K562 (cell line): ENCODE data around the gene PDE8A. TPM values are rescaled to one million over a fixed set of nuclear protein-coding genes. Genes with fewer than 3 reads are reported as not detected.

Experiments used
- ATAC-seq: fragments of 200-7000 bp; cut with Tn5 transposase; 3 replicates; pipeline ENCODE4 v1.9.1; 2020; ENCODE audit warnings: moderate library complexity
- BruUV-seq: library from RNA; stranded (reverse); fragments of 400-500 nt; replicated peaks from 2 replicates; lab custom pipeline; 2021; lab: Mats Ljungman, UMichigan
- CTCF ChIA-PET: fragments of 300-600 bp; formaldehyde crosslinking; extraction: SDS; loops from one replicate; lab custom pipeline; 2021; ENCODE audit warnings: low intra/inter-chr PET ratio; lab: Yijun Ruan, JAX
- POLR2A ChIA-PET: fragments of 300-600, 350-650 bp; sonication (Branson Sonifier 250); formaldehyde crosslinking; extraction: SDS; loops from one replicate; lab custom pipeline; 2021; ENCODE audit warnings: antibody characterized with exemption, inconsistent platforms; lab: Yijun Ruan, JAX
- DNase-seq, 4 experiments: peaks; one replicate each; pipeline versions ENCODE4 v3.0.0 to v3.0.0-alpha.2; 2011 to 2018; ENCODE audit warnings: low spot score in 3 of 4, mixed read lengths in 3 of 4; ENCODE audit errors: extremely low read depth in 1 of 4
- FAIRE-seq: peaks from 2 replicates; lab custom pipeline; 2011; peaks lifted over from hg19 to GRCh38; lab: Jason Lieb, UNC
- H2AFZ ChIP-seq: 2 replicates; pipeline ENCODE4 v1.6.0; 2011; ENCODE audit warnings: low read depth, low read length, control low read depth, inconsistent platforms
- H3K27ac ChIP-seq: fragments of 200-600 bp; 3 replicates; pipeline ENCODE4 v1.8.0; 2011; ENCODE audit warnings: low read depth, mild to moderate bottlenecking, control low read depth, inconsistent platforms, low read length, moderate library complexity, mixed read lengths; ENCODE audit errors: extremely low read depth
- H3K27me3 ChIP-seq, 2 experiments: fragments of 300-600 bp in 1 of 2; 2 replicates in 1 of 2; 3 replicates in 1 of 2; pipeline versions ENCODE4 v1.6.0 to v1.8.0; 2011; ENCODE audit warnings: inconsistent platforms in 2 of 2, low read length in 2 of 2, mild to moderate bottlenecking in 1 of 2, mixed read lengths in 1 of 2, moderate library complexity in 1 of 2; ENCODE audit not compliant: control insufficient read depth in 2 of 2, insufficient read depth in 2 of 2
- H3K36me3 ChIP-seq: fragments of 300-600 bp; 3 replicates; pipeline ENCODE4 v1.8.0; 2011; ENCODE audit warnings: mild to moderate bottlenecking, low read length, inconsistent platforms; ENCODE audit not compliant: control insufficient read depth, insufficient read depth
- H3K4me1 ChIP-seq, 2 experiments: fragments of 200-600 bp in 1 of 2; replicated peaks in 1 of 2; 2 replicates in 1 of 2; 3 replicates in 1 of 2; pipeline versions ENCODE4 v1.5.1 to v1.8.0; 2011; ENCODE audit warnings: inconsistent platforms in 2 of 2, low read length in 2 of 2, mild to moderate bottlenecking in 1 of 2, mixed read lengths in 1 of 2, moderate library complexity in 1 of 2; ENCODE audit not compliant: control insufficient read depth in 2 of 2, insufficient read depth in 2 of 2
- H3K4me2 ChIP-seq: 2 replicates; pipeline ENCODE4 v1.6.1; 2011; ENCODE audit warnings: low read length, control low read depth, inconsistent platforms, mixed read lengths; ENCODE audit not compliant: insufficient read depth
- H3K4me3 ChIP-seq: fragments of 200-600 bp; sonication (generic), shearing (Covaris generic); 2 replicates; pipeline ENCODE4 v1.5.1; 2016; ENCODE audit warnings: control low read depth, inconsistent platforms
- H3K79me2 ChIP-seq: fragments of 200-600 bp; 3 replicates; pipeline ENCODE4 v1.8.0; 2011; ENCODE audit warnings: low read length, inconsistent platforms; ENCODE audit not compliant: control insufficient read depth, insufficient read depth
- H3K9ac ChIP-seq, 2 experiments: 2 replicates each; pipeline versions ENCODE4 v1.6.0 to v1.6.1; 2011; ENCODE audit warnings: low read depth in 2 of 2, low read length in 2 of 2, control low read depth in 1 of 2, inconsistent platforms in 1 of 2, mild to moderate bottlenecking in 1 of 2, mixed read lengths in 1 of 2; ENCODE audit not compliant: insufficient read depth in 1 of 2
- H3K9me1 ChIP-seq: one replicate; pipeline ENCODE4 v1.6.0; 2011; ENCODE audit warnings: inconsistent platforms, mild to moderate bottlenecking, low read length, moderate library complexity; ENCODE audit not compliant: control insufficient read depth, insufficient read depth
- H3K9me3 ChIP-seq: replicated peaks from 2 replicates; pipeline ENCODE4 v1.5.1; 2011; ENCODE audit warnings: low read depth, low read length, inconsistent platforms; ENCODE audit not compliant: control insufficient read depth, insufficient read depth
- H4K20me1 ChIP-seq: replicated peaks from 2 replicates; pipeline ENCODE4 v1.6.1; 2011; ENCODE audit warnings: low read length, inconsistent platforms, mixed read lengths; ENCODE audit not compliant: control insufficient read depth, insufficient read depth
- CREB3 ChIP-seq: fragments of 450-650 bp; conservative IDR thresholded peaks from 2 replicates; pipeline ENCODE4 v1.6.1; 2016; ENCODE audit warnings: missing genetic modification characterization, low read depth, mild to moderate bottlenecking, missing compliant biosample characterization, moderate library complexity
- ETV1 ChIP-seq: fragments of 450-650 bp; conservative IDR thresholded peaks from 2 replicates; pipeline ENCODE4 v1.6.1; 2016; ENCODE audit warnings: missing genetic modification characterization, control low read depth, low read depth, missing compliant biosample characterization
- HCFC1 ChIP-seq: IDR thresholded peaks from 2 replicates; pipeline ENCODE4 v1.6.1; 2012; ENCODE audit warnings: low read depth, low read length, improper control_type of control experiment
- HDAC2 ChIP-seq: fragments of 450-650 bp; IDR thresholded peaks from 2 replicates; pipeline ENCODE4 v1.6.1; 2016; ENCODE audit warnings: mild to moderate bottlenecking
- HNRNPL ChIP-seq: fragments of 200-400 bp; formaldehyde crosslinking; IDR thresholded peaks from 2 replicates; pipeline ENCODE4 v1.6.1; 2017; ENCODE audit warnings: low read depth, mild to moderate bottlenecking, low read length
- JUN ChIP-seq, 2 experiments: sonication (generic) in 1 of 2; formaldehyde crosslinking in 1 of 2; IDR thresholded peaks; 2 replicates each; pipeline versions ENCODE4 v1.6.1 to v1.8.0; 2012 to 2022; ENCODE audit warnings: borderline replicate concordance in 2 of 2, mild to moderate bottlenecking in 2 of 2, improper control_type of control experiment in 1 of 2, low read depth in 1 of 2, low read length in 1 of 2, missing genetic modification reagents in 1 of 2
- NFATC3 ChIP-seq: fragments of 450-650 bp; IDR thresholded peaks from 2 replicates; pipeline ENCODE4 v1.6.1; 2017; ENCODE audit warnings: mild to moderate bottlenecking
- NKRF ChIP-seq: fragments of 450-650 bp; IDR thresholded peaks from 2 replicates; pipeline ENCODE4 v1.6.1; 2016; ENCODE audit warnings: borderline replicate concordance
- TAF7 ChIP-seq: fragments of 450-650 bp; IDR thresholded peaks from 2 replicates; pipeline ENCODE4 v1.6.1; 2016; ENCODE audit warnings: missing genetic modification characterization, missing compliant biosample characterization
- TAL1 ChIP-seq: fragments of 450-650 bp; IDR thresholded peaks from 2 replicates; pipeline ENCODE4 v1.6.1; 2016; ENCODE audit warnings: mild to moderate bottlenecking
- TEAD2 ChIP-seq: fragments of 450-650 bp; IDR thresholded peaks from 2 replicates; pipeline ENCODE4 v1.6.1; 2016; ENCODE audit warnings: missing genetic modification characterization, control low read depth, missing compliant biosample characterization
- TGIF2 ChIP-seq: sonication (generic); formaldehyde crosslinking; IDR thresholded peaks from 2 replicates; pipeline ENCODE4 v1.8.1; 2022; ENCODE audit warnings: mild to moderate bottlenecking, missing genetic modification reagents, moderate library complexity
- WHSC1 ChIP-seq: IDR thresholded peaks from one replicate; pipeline ENCODE4 v1.6.1; 2012; ENCODE audit warnings: low read length, control low read depth, inconsistent platforms
- ZBTB9 ChIP-seq: fragments of 450-650 bp; formaldehyde crosslinking; IDR thresholded peaks from 2 replicates; pipeline ENCODE4 v1.4.0; 2020; ENCODE audit warnings: mild to moderate bottlenecking, moderate library complexity
- ZFP91 ChIP-seq: sonication (generic); formaldehyde crosslinking; IDR thresholded peaks from 2 replicates; pipeline ENCODE4 v1.8.0; 2022; ENCODE audit warnings: mild to moderate bottlenecking, missing genetic modification reagents
- ZKSCAN8 ChIP-seq: fragments of 200-800 bp; sonication (Bioruptor generic); IDR thresholded peaks from 2 replicates; pipeline ENCODE4 v1.6.1; 2016; ENCODE audit warnings: missing genetic modification characterization, missing compliant biosample characterization
- ZNF146 ChIP-seq: IDR thresholded peaks from one replicate; pipeline ENCODE4 v1.6.1; 2018; ENCODE audit warnings: missing compliant biosample characterization; ENCODE audit not compliant: unreplicated experiment
- ZNF76 ChIP-seq: fragments of 250-450 bp; sonication (Bioruptor Pico); IDR thresholded peaks from 2 replicates; pipeline ENCODE4 v1.4.0; 2020; ENCODE audit warnings: mild to moderate bottlenecking, moderate library complexity, borderline replicate concordance
- WGBS: fragments of 100-300 bp; shearing (Covaris generic); methylation state at CpG from one replicate; pipeline ENCODE4 v1.1.6; 2016; ENCODE audit warnings: low coverage, mixed read lengths; ENCODE audit not compliant: insufficient coverage; ENCODE audit errors: missing lambda C conversion rate; 5-methylcytosine and 5-hydroxymethylcytosine counted together
- in situ Hi-C: fragments of 300-500 bp; cut with MboI; formaldehyde crosslinking; loops from 4 replicates; pipeline ENCODE4 v1.15.0; 2018; ENCODE audit warnings: inconsistent platforms, mixed read lengths
- intact Hi-C: fragments of 100-400 bp; cut with micrococcal nuclease; formaldehyde crosslinking; loops from 2 replicates; pipeline ENCODE4 v1.14.2; 2022
- polyA plus RNA-seq, 8 experiments: library from polyadenylated mRNA; depleted of rRNA in 4 of 8; stranded (reverse) in 5 of 8; unstranded in 3 of 8; fragments of >200 nt; fragmentation: Nextera tagmentation in 2 of 8; fragmentation: Illumina TruSeq in 1 of 8; extraction: Ambion mirVana in 2 of 8; extraction: Trizol in 1 of 8; gene quantifications; 2 replicates each; pipeline versions ENCODE4 v1.2.1 to v1.2.3, GENCODE V29; 2011 to 2014; ENCODE audit warnings: inconsistent platforms in 1 of 8, missing spikeins in 1 of 8
- total RNA-seq, 7 experiments: library from RNA; depleted of rRNA in 6 of 7; stranded (reverse); fragments of >200 nt in 6 of 7; fragmentation: Illumina TruSeq in 2 of 7; extraction: Trizol in 2 of 7; gene quantifications; 2 replicates each; pipeline versions ENCODE4 v1.2.1 to v1.2.3, GENCODE V29; 2011 to 2021; ENCODE audit warnings: low replicate concordance in 1 of 7

PDE8A gene
- total and polyA plus RNA-seq, 9 of the 15 experiments (the other 6 are each of a cell fraction or from before 2014, with no cell fraction given) = 5.9 to 40.3 (median 19.8) TPM

GRCh38 chr15:85045615-85046014, 64.0 kb downstream of the PDE8A start:
- no peaks in the 10 kb centered on the region for H3K9me3 ChIP-seq
- no peak for DNase-seq
- no peak for FAIRE-seq
- H3K27ac ChIP-seq = no peak overlapping the region
- no peak overlapping the region for H3K9ac ChIP-seq
- WGBS = 57% methylated on average over 1 of the region's 1 CpG
- intact Hi-C loops (loop anchor here (2.0 to 10.0 kb wide), 2 partner anchors 65 to 161 kb away; partner anchors contain the start of genes PDE8A and SLC28A1), in situ Hi-C loops (no loop called here)
- POLR2A ChIA-PET = interaction anchor here (1.3 to 1.6 kb wide), 2 partner anchors 19 to 22 kb away, joined by 3 read pairs; no protein-coding TSS in a partner anchor
- H3K4me2 ChIP-seq = no peak overlapping the region
- CTCF ChIA-PET = no interaction called here
- ATAC-seq = no peak
- H3K4me1 ChIP-seq = peaks cover 0 to 26% of the 10 kb centered on the region in 2 experiments; a peak in 3 of 5 replicates
- no peak overlapping the region for H3K4me3 ChIP-seq
- H3K27me3 ChIP-seq = no peaks in the 10 kb centered on the region
- peaks cover 76% of the 10 kb centered on the region for H3K79me2 ChIP-seq
- no peaks in the 10 kb centered on the region for H3K9me1 ChIP-seq
- H4K20me1 ChIP-seq = no peaks in the 10 kb centered on the region
- no TSS peak for BruUV-seq
- TF ChIP-seq TAL1 (no peak), TEAD2 (tag) (no peak), NFATC3 (no peak), TGIF2 (CRISPR knock-in tag) (no peak), ZKSCAN8 (no peak), ZNF146 (CRISPR knock-in tag) (no peak), TAF7 (no peak), HCFC1 (no peak), JUN (IDR thresholded peaks at IDR 0.05; ENCODE audit: borderline replicate concordance, low read depth, low read length) (no peak), JUN (CRISPR knock-in tag; IDR thresholded peaks at IDR 0.05; ENCODE audit: borderline replicate concordance) (no peak), ZFP91 (CRISPR knock-in tag) (no peak), ZNF76 (CRISPR knock-in tag) (no peak), WHSC1 (no peak), ZBTB9 (CRISPR knock-in tag) (no peak), CREB3 (tag) (no peak), HDAC2 (no peak), HNRNPL (no peak), NKRF (no peak), ETV1 (no peak)
- no peaks in the 10 kb centered on the region for H3K36me3 ChIP-seq
- H2AFZ ChIP-seq = no peak overlapping the region
